ENCODE data around the gene PKHD1. TPM values are rescaled to one million over a fixed set of nuclear protein-coding genes. Genes with fewer than 3 reads are reported as not detected.

PKHD1 gene
- total RNA-seq, 1 donor from 2014 or later, result 3.6 TPM

DNA sequence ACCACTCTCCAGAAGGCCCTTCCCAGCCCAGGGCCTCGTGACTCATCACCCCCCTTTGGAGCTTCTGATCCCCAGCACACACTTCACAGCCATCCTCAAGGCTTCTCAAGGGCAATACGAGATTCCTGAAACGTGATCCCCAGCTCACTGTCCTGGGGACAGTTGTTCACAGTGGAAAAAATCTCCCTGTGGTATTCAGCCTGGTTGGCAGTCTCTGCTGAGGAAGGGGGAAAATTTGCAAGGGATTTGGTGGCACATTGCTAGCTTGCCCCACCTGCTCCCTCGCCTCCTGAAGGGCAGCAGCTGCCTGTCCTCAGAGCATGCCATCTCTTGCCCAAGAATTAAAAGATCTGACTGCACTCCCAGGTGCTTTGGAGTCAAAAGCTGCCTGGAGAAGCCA, 20.7 kb upstream of the PKHD1 start:
- peak; percentile 99 for DNase-seq (ENCODE audit: low read depth)

GRCh38 chr6:52106994-52107393, 19.6 kb upstream of the PKHD1 start:
- peak; percentile 85 for DNase-seq (ENCODE audit: low read depth)

GRCh38 chr6:52104979-52105378, 17.6 kb upstream of the PKHD1 start:
- DNase-seq (ENCODE audit: low read depth), result peak; percentile 59

DNA sequence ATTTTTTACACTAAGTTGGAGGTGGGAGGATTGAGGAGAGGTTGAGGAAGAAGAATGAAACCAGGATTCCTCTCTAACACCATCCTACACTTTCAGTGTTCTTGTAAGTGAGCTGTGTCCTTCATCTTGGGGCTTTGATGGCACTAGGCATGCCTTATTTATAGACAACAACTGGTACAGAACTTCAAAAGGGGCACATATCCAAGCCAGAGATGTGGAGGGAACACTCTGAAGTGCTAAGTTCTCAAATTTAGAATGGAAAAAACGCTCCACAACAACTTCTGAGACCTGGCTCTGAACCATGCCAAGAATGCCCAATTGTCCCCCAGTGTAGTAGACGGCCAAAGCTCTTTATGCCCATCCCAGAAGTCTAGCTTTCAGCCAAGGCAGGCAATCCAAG, 16.2 kb upstream of the PKHD1 start:
- peak; percentile 93 for DNase-seq (ENCODE audit: low read depth)

- DNase-seq (ENCODE audit: low read depth), result peak; percentile 99
Measured at GRCh38 chr6:52102405-52102804, 15.0 kb upstream of the PKHD1 start.

DNA sequence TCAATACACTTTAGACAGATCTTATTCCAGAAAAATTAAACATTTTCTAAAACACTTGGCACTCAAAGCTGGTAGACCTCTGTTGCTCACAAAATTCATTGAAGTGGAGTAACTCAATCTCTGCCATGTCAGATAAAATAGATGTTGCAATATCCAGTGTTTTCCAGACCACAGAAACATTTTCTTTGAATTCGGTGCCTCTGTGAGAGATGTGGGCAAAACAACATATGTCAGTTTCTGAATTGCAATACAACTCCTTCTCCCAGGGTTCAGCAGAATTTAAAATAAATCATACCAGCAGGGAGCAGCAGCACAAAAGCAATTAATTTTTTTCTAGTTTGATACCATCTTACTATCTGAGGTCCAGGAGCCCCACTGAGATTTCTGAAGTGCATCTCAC, 11.3 kb upstream of the PKHD1 start:
- peak; percentile 60 for DNase-seq (ENCODE audit: low read depth)

- DNase-seq (ENCODE audit: low read depth), result peak; percentile 44
Measured at GRCh38 chr6:52089758-52090348, 2.4 kb upstream of the PKHD1 start.

GRCh38 chr6:52086741-52087140, 672 bp downstream of the PKHD1 start:
- no peak for DNase-seq (ENCODE audit: low read depth)

DNA sequence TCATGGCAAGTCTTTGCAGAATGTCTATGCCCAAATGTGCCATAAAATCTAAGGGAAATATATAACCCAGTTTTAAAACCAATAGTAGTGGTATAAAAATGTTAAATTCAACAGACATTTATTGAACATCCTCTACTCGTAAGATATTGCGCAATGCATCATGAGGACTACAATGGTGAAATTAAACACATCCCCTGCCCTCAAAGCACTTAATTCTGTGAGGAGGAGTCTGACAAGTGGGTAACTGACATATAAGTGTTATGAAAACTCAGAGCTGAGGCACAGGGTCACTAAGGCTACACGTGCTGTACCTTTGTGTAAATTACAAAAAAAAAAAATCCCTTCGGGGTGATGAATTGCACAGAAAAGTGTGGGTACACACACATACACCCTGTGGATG, 6.2 kb downstream of the PKHD1 start:
- DNase-seq (ENCODE audit: low read depth), result no peak

GRCh38 chr6:52077961-52078625, 9.3 kb downstream of the PKHD1 start:
- no peak for DNase-seq (ENCODE audit: low read depth)

DNA sequence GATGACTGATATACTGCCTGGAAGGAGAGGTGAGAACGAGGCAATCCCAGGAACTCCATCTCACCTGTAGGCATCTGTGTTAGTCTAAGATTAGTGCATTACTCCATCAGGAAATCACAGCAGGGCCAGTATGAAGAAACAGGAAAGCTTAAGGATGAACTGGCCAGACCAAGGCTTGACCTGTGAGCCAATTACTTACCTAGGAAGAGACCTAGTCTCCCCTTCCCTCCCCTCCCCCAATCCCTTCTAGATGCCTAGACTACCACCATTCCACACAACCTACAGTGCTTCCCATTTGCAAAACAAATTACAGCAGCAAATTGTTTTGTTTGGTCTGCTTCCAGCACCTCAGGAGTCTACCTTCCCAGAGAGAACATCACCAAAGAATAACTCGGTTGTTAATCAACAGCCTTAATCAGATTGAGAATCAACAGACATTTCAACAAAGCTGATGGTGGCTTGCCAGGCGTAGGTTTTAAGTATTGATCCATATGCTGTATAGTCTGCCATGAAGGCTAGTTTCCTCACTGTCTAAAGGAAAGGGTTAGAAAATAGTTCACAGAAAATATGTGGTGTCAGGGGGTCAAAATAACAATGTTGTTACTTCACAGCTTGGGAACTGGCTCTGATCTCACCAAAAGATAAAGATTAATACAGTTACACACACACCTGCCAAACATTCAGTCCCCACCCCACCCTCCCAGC, 10.1 kb downstream of the PKHD1 start:
- no peak for DNase-seq (ENCODE audit: low read depth)

DNA sequence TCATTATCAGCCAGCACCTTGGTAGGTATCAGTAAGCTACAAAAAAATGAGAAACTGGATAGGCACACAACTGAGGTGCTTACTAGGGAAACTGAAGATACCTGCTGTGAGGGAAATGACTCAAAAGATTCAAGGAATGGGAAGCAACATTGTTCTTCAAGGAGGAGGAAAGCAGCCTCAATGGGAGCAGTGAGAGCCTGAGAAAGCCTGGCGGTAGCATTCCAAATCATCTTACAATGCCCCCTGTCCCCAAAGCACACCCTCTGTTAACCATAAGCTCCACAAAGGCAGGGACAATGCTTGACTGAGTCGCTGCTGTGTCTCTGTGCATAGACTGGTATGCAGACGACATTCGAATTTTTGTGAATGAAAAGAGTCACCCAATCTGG, 10.6 kb downstream of the PKHD1 start:
- DNase-seq (ENCODE audit: low read depth), result no peak

GRCh38 chr6:52074716-52075115, 12.7 kb downstream of the PKHD1 start:
- DNase-seq (ENCODE audit: low read depth), result no peak

- no peak for DNase-seq (ENCODE audit: low read depth)
Measured at GRCh38 chr6:52074155-52074554, 13.3 kb downstream of the PKHD1 start.

- DNase-seq (ENCODE audit: low read depth), result no peak
Measured at GRCh38 chr6:52065621-52066020, 21.8 kb downstream of the PKHD1 start.

- DNase-seq (ENCODE audit: low read depth), result peak; percentile 40
Measured at GRCh38 chr6:52063584-52064344, 23.6 kb downstream of the PKHD1 start.

DNA sequence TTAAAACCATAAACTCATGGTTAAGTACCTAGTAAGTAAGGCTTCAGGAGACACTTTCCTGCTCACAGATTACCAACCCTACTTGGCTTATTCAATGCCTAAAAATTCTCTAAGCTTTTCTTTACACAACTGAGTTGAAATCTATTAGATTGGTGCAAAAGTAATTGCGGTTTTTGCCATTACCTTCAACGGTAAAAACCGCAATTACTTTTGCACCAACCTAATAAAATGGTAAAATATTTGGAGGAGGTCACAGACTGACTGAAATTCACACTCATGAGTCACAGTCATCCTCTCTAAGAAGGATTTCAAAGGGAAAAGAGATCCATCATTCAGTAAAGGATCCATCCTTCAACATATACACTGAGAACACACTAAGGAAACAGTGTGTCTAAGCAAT, 25.9 kb downstream of the PKHD1 start:
- no peak for DNase-seq (ENCODE audit: low read depth)

DNA sequence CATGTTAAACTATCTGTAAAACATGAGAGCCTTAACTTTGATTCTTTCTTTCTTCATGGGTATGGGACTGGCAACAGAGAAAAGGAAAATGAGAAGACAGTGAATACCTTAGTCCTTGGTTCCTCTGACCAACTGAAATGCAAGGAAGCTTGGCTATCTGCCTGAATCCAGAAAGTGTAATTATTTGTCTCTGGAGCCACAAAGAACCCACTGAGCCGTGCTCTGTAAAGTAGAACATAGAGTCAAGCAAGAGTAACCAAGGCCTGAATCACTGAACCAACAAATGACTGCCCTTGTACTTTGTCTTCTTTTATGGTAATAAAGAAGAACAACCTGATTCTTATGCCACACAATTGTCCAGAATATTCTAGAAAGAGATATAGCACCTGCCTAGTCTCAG, 27.6 kb downstream of the PKHD1 start:
- no peak for DNase-seq (ENCODE audit: low read depth)

DNA sequence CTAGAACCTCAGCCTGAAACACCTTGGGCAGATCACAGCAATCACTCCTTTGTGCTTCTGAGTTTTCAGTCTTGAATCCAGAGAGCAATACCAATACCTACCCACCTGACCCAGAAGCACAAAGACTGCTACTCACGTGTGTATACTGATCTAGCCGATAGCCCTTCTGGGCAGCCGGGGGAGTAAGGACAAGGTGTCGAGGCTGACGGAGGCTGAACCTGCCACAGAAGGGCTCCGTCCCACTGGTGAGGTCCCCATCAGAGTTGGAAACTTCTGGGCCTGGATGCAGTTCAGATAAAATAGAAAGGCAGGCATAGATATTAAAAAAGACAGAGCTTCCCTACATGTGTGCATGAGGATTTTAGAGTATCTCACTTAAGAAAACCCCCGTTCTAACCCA, 32.0 kb downstream of the PKHD1 start:
- no peak for DNase-seq (ENCODE audit: low read depth)

DNA sequence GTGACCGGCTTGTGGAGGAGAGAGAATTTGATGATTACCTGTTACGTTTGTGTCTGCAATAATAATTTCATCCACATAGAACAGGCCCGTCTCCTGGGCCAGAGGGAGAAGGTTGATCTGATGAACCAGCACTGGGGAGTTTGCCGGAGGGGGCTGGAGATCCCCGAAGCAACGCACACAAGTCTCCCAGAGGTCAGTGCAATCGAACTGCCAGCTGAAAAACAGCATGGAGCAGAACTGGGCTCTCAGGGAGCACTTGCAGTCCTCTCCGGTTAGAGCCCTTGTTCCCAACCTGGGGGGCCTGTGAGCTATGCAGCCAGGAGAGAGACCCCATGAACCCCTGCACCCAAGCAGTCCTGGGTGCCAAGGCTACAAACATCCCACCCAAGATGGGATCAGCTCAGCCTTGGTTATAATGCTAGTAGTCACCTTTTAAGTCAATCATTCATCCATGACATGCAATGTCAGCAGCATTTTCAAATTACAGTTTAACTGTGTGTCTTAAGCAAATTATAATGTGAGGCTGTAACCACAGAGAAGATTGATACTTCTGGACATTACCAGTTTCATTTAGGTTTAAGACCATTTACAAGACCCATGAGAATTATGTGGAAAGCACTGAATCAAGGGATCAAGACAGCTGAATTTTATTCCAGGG, 34.2 kb downstream of the PKHD1 start:
- DNase-seq (ENCODE audit: low read depth), result no peak

- no peak for DNase-seq (ENCODE audit: low read depth)
Measured at GRCh38 chr6:52050051-52050405, 37.4 kb downstream of the PKHD1 start.

All from myocyte (in vitro differentiated cells).